Osteocyte (in vitro differentiated cells): Measurements from ENCODE around the gene ZNF620. TPM values are rescaled to one million over a fixed set of nuclear protein-coding genes. Genes with fewer than 3 reads are reported as not detected.

Source experiments
- DNase-seq: peaks from one replicate; pipeline ENCODE4 v3.0.0; 2021; ENCODE audit warnings: mixed read lengths; ENCODE audit not compliant: unreplicated experiment; ENCODE audit errors: extremely low spot score
- H3K27ac Mint-ChIP-seq: one replicate; pipeline ENCODE4 v1.8.0; 2021; ENCODE audit warnings: mild to moderate bottlenecking, mixed read lengths; ENCODE audit not compliant: unreplicated experiment
- H3K27me3 Mint-ChIP-seq: one replicate; pipeline ENCODE4 v1.8.0; 2021; ENCODE audit warnings: mixed read lengths; ENCODE audit not compliant: unreplicated experiment
- H3K36me3 Mint-ChIP-seq: one replicate; pipeline ENCODE4 v1.8.0; 2021; ENCODE audit warnings: mixed read lengths; ENCODE audit not compliant: unreplicated experiment
- H3K4me1 Mint-ChIP-seq: one replicate; pipeline ENCODE4 v1.8.0; 2021; ENCODE audit warnings: mixed read lengths; ENCODE audit not compliant: unreplicated experiment
- H3K4me3 Mint-ChIP-seq: one replicate; pipeline ENCODE4 v1.8.0; 2021; ENCODE audit warnings: mild to moderate bottlenecking, moderate library complexity, mixed read lengths; ENCODE audit not compliant: unreplicated experiment
- H3K9me3 Mint-ChIP-seq: one replicate; pipeline ENCODE4 v1.8.0; 2021; ENCODE audit warnings: mixed read lengths; ENCODE audit not compliant: unreplicated experiment
- total RNA-seq: library from RNA; stranded (reverse); gene quantifications from 2 replicates; pipeline ENCODE4 v1.2.1, GENCODE V29; 2021
- TF ChIP-seq, protein P1 (sequence below): fragments of 200-600 bp; sonication (generic); IDR thresholded peaks from 2 replicates; pipeline ENCODE4 v1.5.0; 2021; ENCODE audit warnings: antibody characterized with exemption, mild to moderate bottlenecking, moderate library complexity

ZNF620 gene
- total RNA-seq, 1 donor from 2014 or later, result 4.8 TPM

DNA sequence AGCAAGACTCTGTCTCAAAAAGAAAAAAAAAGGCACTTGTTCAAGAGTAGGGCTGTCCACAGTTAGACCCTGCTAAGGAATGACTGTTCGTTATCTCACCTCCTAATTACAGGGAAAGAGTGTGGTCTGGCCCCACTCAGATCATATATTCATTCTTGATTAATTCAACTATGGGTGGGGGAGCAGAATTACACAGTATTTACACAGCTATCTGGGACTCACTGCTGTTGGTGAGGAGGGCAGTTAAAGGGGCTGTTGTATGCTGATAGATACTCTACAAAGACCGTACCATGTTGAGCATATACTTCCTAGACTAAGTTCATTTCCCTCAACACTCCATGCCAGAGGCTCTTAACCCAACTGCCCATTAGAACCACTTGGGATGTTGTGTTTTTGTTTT is 3.8 kb upstream of the ZNF620 start:
- H3K27ac Mint-ChIP-seq, result no peak overlapping the region
- no peak overlapping the region for H3K4me3 Mint-ChIP-seq
- H3K36me3 Mint-ChIP-seq, result no peaks in the 10 kb centered on the region
- DNase-seq, result no peak
- H3K4me1 Mint-ChIP-seq, result peaks cover 19% of the 10 kb centered on the region
- TF ChIP-seq, protein P1, sequence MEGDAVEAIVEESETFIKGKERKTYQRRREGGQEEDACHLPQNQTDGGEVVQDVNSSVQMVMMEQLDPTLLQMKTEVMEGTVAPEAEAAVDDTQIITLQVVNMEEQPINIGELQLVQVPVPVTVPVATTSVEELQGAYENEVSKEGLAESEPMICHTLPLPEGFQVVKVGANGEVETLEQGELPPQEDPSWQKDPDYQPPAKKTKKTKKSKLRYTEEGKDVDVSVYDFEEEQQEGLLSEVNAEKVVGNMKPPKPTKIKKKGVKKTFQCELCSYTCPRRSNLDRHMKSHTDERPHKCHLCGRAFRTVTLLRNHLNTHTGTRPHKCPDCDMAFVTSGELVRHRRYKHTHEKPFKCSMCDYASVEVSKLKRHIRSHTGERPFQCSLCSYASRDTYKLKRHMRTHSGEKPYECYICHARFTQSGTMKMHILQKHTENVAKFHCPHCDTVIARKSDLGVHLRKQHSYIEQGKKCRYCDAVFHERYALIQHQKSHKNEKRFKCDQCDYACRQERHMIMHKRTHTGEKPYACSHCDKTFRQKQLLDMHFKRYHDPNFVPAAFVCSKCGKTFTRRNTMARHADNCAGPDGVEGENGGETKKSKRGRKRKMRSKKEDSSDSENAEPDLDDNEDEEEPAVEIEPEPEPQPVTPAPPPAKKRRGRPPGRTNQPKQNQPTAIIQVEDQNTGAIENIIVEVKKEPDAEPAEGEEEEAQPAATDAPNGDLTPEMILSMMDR, result no peak
- no peaks in the 10 kb centered on the region for H3K27me3 Mint-ChIP-seq
- H3K9me3 Mint-ChIP-seq, result no peaks in the 10 kb centered on the region

DNA sequence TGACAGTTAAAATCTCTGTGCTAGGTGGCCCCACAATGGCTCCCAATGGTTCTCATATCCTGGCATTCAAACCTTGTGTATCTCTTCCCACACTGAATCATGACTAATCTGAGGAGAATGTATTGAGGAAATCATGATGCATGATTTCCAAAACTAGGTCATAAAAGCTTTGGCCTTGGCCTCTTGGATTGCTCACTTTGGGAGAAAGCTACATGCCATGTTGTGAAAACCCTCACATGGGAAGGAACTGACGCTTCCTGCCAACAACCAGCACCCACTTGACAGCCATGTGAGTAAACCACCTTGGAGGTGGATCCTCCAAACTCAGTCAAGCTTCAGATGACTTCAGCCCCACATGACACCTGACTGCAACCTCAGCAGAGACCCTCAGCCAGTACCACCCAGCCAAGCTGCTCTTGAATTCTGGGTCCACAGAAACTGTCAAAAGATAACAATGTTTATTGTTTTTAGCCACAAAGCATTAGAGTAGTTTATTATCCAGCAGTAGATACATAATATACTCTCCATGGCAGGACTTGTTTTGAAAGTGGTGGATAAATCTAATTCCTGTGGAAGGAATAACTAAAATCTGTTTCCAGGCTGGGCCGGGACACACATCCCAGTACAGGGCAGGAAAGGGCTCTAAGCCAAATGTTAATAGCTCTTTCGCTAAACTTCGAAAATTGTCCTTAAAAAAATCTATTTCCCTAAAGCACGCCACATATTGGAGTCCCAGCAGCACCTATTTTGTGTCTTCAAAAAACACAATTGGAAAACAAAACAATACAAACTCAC is 1.0 kb upstream of the ZNF620 start:
- no peak for DNase-seq
- peak overlapping the region; percentile 81 for H3K27ac Mint-ChIP-seq

DNA sequence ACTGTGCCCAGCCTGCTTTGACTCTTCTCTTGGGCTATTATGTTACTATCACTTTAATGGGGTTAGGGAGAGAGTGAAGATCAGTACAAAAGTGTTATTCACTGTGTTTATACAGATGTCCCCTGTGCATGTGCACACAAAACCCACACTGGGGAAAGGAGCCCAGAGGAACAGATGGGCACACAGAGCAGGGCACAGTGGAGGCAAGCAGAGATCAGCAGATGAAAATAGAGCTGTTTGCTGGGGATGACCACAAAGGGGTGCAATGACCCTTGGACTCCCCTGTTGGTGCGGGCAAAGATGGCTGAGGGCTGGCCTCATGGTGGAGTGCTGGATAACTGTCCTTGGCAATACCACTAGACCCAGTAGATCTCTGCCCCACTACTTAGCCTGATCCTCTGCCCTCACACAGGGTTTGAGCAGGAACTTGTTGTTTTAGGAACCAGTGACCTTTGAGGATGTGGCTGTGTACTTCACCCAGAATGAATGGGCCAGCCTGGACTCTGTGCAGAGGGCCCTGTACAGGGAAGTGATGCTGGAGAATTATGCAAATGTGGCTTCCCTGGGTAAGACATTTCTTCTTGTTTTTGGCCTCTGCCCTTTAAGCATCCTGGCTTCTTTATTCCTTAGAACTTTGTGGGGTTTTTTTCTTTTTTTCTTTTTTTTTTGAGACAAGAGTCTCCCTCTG is 5.3 kb downstream of the ZNF620 start:
- TF ChIP-seq, protein P1, result no peak
- H3K4me1 Mint-ChIP-seq, result peaks cover 9% of the 10 kb centered on the region
- no peak overlapping the region for H3K27ac Mint-ChIP-seq
- no peak overlapping the region for H3K4me3 Mint-ChIP-seq
- H3K27me3 Mint-ChIP-seq, result no peaks in the 10 kb centered on the region
- peaks cover 31% of the 10 kb centered on the region for H3K36me3 Mint-ChIP-seq
- H3K9me3 Mint-ChIP-seq, result no peaks in the 10 kb centered on the region
- DNase-seq, result no peak

More for the DNA sequence above, 1.0 kb upstream of the ZNF620 start:
- TF ChIP-seq, protein P1, result no peak
- Mint-ChIP-seq H3K9me3 (no peaks in the 10 kb centered on the region), H3K27me3 (no peaks in the 10 kb centered on the region), H3K36me3 (peaks cover 11% of the 10 kb centered on the region), H3K4me1 (peaks cover 19% of the 10 kb centered on the region), H3K4me3 (peak overlapping the region; percentile 93)

DNA sequence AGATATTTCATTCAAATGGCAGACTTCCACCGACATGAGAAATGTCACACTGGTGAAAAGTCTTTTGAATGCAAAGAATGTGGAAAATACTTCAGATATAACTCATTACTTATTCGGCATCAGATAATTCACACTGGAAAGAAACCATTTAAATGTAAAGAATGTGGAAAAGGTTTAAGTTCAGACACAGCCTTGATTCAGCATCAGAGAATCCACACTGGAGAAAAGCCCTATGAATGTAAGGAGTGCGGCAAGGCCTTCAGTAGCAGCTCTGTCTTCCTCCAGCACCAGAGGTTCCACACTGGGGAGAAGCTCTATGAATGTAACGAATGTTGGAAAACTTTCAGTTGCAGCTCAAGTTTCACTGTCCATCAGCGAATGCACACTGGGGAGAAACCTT is 10.4 kb downstream of the ZNF620 start:
- DNase-seq, result no peak
- Mint-ChIP-seq H3K27me3 (no peaks in the 10 kb centered on the region), H3K36me3 (peaks cover 13% of the 10 kb centered on the region), H3K9me3 (no peaks in the 10 kb centered on the region), H3K27ac (peak overlapping the region; percentile 8), H3K4me1 (peaks cover 2% of the 10 kb centered on the region), H3K4me3 (no peak overlapping the region)
- TF ChIP-seq, protein P1, result no peak

DNA sequence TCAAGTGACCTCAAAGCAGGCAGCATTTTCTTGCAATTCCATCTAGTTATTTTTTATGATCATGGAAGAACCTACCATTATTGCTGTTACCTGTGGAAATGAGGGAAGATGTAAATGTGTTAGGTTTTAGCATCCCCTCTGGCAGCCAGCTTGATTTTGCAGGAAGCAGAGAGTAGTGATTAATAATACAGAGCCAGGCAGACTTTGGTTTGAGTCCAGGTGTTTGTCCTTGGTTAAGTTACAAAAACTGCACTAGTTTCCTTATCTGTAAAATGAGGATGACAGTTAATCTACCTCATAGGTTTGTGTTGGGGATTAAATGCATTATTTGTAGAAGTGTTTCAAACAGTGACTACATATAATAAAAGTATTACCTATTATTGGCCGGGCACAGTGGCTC is 12.2 kb downstream of the ZNF620 start:
- peaks cover 2% of the 10 kb centered on the region for H3K4me1 Mint-ChIP-seq
- H3K27ac Mint-ChIP-seq, result no peak overlapping the region

More for the DNA sequence above, 12.2 kb downstream of the ZNF620 start:
- peaks cover 13% of the 10 kb centered on the region for H3K36me3 Mint-ChIP-seq
- no peak overlapping the region for H3K4me3 Mint-ChIP-seq
- DNase-seq, result no peak
- TF ChIP-seq, protein P1, result no peak
- no peaks in the 10 kb centered on the region for H3K9me3 Mint-ChIP-seq
- no peaks in the 10 kb centered on the region for H3K27me3 Mint-ChIP-seq
